GM23338 (cell line): ENCODE results near the gene TTC16. TPM values are rescaled to one million over a fixed set of nuclear protein-coding genes. Genes with fewer than 3 reads are reported as not detected.

ENCODE experiments used
- ATAC-seq: fragments of 200-7000 bp; cut with Tn5 transposase; 3 replicates; pipeline ENCODE4 v1.9.1; 2020
- DNase-seq: peaks from one replicate; pipeline ENCODE4 v3.0.0-alpha.2; 2015; ENCODE audit warnings: low spot score
- H2AFZ ChIP-seq: fragments of 200-600 bp; sonication (generic); 2 replicates; pipeline ENCODE4 v1.8.0; 2016; ENCODE audit warnings: antibody characterized with exemption, mild to moderate bottlenecking, moderate library complexity
- H3F3A ChIP-seq: fragments of 200-600 bp; sonication (generic); replicated peaks from 2 replicates; pipeline ENCODE4 v1.8.0; 2017; ENCODE audit warnings: antibody characterized with exemption, mixed run types, low read depth
- H3K27ac ChIP-seq: fragments of 200-600 bp; sonication (generic); 2 replicates; pipeline ENCODE4 v1.6.1; 2016; ENCODE audit warnings: low read depth
- H3K27me3 ChIP-seq: fragments of 200-600 bp; sonication (generic); 2 replicates; pipeline ENCODE4 v1.8.0; 2016; ENCODE audit warnings: mild to moderate bottlenecking, mixed run types, moderate library complexity; ENCODE audit not compliant: insufficient read depth
- H3K36me3 ChIP-seq: fragments of 200-600 bp; sonication (generic); 2 replicates; pipeline ENCODE4 v1.8.0; 2016; ENCODE audit warnings: mild to moderate bottlenecking; ENCODE audit not compliant: insufficient read depth
- H3K4me1 ChIP-seq: fragments of 200-600 bp; sonication (generic); 2 replicates; pipeline ENCODE4 v1.8.0; 2016; ENCODE audit warnings: mild to moderate bottlenecking, moderate library complexity; ENCODE audit not compliant: insufficient read depth
- H3K4me2 ChIP-seq: fragments of 200-600 bp; sonication (generic); 2 replicates; pipeline ENCODE4 v1.7.1; 2017; ENCODE audit warnings: mixed run types
- H3K4me3 ChIP-seq: fragments of 200-600 bp; sonication (generic); 2 replicates; pipeline ENCODE4 v1.6.1; 2016; ENCODE audit warnings: mixed run types
- H3K79me2 ChIP-seq: fragments of 200-600 bp; sonication (generic); replicated peaks from 2 replicates; pipeline ENCODE4 v1.8.0; 2017; ENCODE audit warnings: mild to moderate bottlenecking; ENCODE audit not compliant: insufficient read depth
- H3K9me2 ChIP-seq: fragments of 200-600 bp; sonication (generic); 2 replicates; pipeline ENCODE4 v1.8.0; 2017; ENCODE audit not compliant: insufficient read depth
- H4K20me1 ChIP-seq: fragments of 200-600 bp; sonication (generic); replicated peaks from 2 replicates; pipeline ENCODE4 v1.8.0; 2017; ENCODE audit warnings: mild to moderate bottlenecking; ENCODE audit not compliant: insufficient read depth
- H3K27ac Mint-ChIP-seq: 2 replicates; pipeline ENCODE4 v1.8.0; 2020; ENCODE audit warnings: inconsistent platforms, mild to moderate bottlenecking, moderate library complexity, mixed read lengths
- H3K27me3 Mint-ChIP-seq: 3 replicates; pipeline ENCODE4 v1.8.0; 2022; ENCODE audit warnings: low read depth, mild to moderate bottlenecking, moderate library complexity, mixed read lengths, inconsistent platforms; ENCODE audit not compliant: insufficient read depth, poor library complexity
- H3K36me3 Mint-ChIP-seq: 3 replicates; pipeline ENCODE4 v1.8.0; 2021; ENCODE audit warnings: low read depth, mild to moderate bottlenecking, inconsistent platforms, moderate library complexity, mixed read lengths
- H3K4me1 Mint-ChIP-seq: 3 replicates; pipeline ENCODE4 v1.8.0; 2020; ENCODE audit warnings: mild to moderate bottlenecking, inconsistent platforms, mixed read lengths
- H3K4me3 Mint-ChIP-seq: 3 replicates; pipeline ENCODE4 v1.8.0; 2021; ENCODE audit warnings: moderate library complexity, mild to moderate bottlenecking, inconsistent platforms, mixed read lengths
- H3K9me3 Mint-ChIP-seq: 3 replicates; pipeline ENCODE4 v1.8.0; 2020; ENCODE audit warnings: moderate library complexity, mild to moderate bottlenecking, inconsistent platforms, mixed read lengths
- ETS1 ChIP-seq: IDR thresholded peaks from 2 replicates; pipeline ENCODE4 v1.6.1; 2016; ENCODE audit warnings: antibody characterized with exemption
- EZH2 ChIP-seq: fragments of 200-600 bp; sonication (generic); IDR thresholded peaks from one replicate; pipeline ENCODE4 v1.8.0; 2017; ENCODE audit warnings: antibody characterized with exemption, mild to moderate bottlenecking, low read depth; ENCODE audit not compliant: unreplicated experiment
- EZH2phosphoT487 ChIP-seq: fragments of 200-600 bp; sonication (generic); IDR thresholded peaks from one replicate; pipeline ENCODE4 v1.8.1; 2018; ENCODE audit warnings: antibody characterized with exemption; ENCODE audit not compliant: unreplicated experiment
- JUNB ChIP-seq: IDR thresholded peaks from one replicate; pipeline ENCODE4 v1.6.1; 2016; ENCODE audit warnings: antibody characterized with exemption; ENCODE audit not compliant: unreplicated experiment
- NANOG ChIP-seq: IDR thresholded peaks from 2 replicates; pipeline ENCODE4 v1.6.1; 2016; ENCODE audit warnings: antibody characterized with exemption, borderline replicate concordance
- POLR2AphosphoS5 ChIP-seq: IDR thresholded peaks from 2 replicates; pipeline ENCODE4 v1.6.1; 2016; ENCODE audit warnings: antibody characterized with exemption, low read depth
- REST ChIP-seq: IDR thresholded peaks from one replicate; pipeline ENCODE4 v1.6.1; 2018; ENCODE audit warnings: antibody characterized with exemption; ENCODE audit not compliant: unreplicated experiment
- STAT1 ChIP-seq: IDR thresholded peaks from one replicate; pipeline ENCODE4 v1.6.1; 2016; ENCODE audit warnings: antibody characterized with exemption; ENCODE audit not compliant: unreplicated experiment
- ZNF114 ChIP-seq: fragments of 250-450 bp; sonication (Bioruptor Pico); IDR thresholded peaks from 2 replicates; pipeline ENCODE4 v1.5.0; 2020; ENCODE audit warnings: mild to moderate bottlenecking, moderate library complexity
- ZNF331 ChIP-seq: fragments of 250-450 bp; sonication (Bioruptor Pico); IDR thresholded peaks from 2 replicates; pipeline ENCODE4 v1.5.0; 2020; ENCODE audit warnings: low read depth, mild to moderate bottlenecking, moderate library complexity
- polyA plus RNA-seq: library from polyadenylated mRNA; unstranded; fragments of >200 nt; fragmentation: Nextera tagmentation; extraction: Ambion mirVana; gene quantifications from 2 replicates; pipeline ENCODE4 v1.2.1, GENCODE V29; 2016
- total RNA-seq: library from RNA; depleted of rRNA; stranded (reverse); fragments of >200 nt; shearing (Covaris generic); gene quantifications from 2 replicates; pipeline ENCODE4 v1.2.3, GENCODE V29; 2014
- TF ChIP-seq, protein P1 (sequence below), 2 experiments: fragments of 200-600 bp in 1 of 2; sonication (generic) in 1 of 2; conservative IDR thresholded peaks; 2 replicates each; pipeline versions ENCODE4 v1.5.1 to v1.6.1; 2016 to 2017; ENCODE audit warnings: antibody characterized with exemption in 2 of 2, low read depth in 2 of 2, mild to moderate bottlenecking in 2 of 2, moderate library complexity in 1 of 2

The TTC16 gene
- total and polyA plus RNA-seq, 2 experiments from 2014 or later: not detected

DNA sequence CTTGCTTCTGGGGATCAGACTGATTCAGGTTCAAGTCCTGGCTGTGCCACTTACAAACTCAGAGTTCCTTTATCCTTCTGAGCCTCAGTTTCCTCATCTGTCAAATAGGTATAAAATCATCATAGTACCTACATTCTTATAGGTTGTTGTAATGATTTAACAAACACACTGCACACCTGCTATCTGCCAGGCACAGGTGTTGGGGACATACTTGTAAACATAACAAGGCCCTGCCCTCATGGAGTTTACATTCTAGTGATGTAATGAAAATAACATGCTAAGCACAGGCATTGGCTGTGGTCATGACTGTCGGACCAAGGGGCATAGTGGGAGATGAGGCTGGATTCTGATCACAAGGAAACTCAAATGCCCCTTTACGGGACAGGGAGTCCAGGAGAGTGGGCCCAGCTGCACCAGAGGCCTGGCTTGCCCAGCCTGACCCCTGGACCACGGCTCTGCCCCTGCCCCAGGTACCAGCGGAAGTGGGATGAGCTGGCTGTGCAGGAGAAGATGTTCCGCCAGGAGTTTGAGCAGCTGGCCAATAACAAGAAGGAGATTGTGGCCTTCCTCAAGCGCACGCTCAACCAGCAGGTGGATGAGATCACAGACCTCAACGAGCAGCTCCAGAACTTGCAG is 6.8 kb upstream of the TTC16 start (continued):
- no peak for TF ChIP-seq REST
- TF ChIP-seq EZH2phosphoT487: no peak
- no peak for TF ChIP-seq POLR2AphosphoS5
- TF ChIP-seq STAT1: no peak
- TF ChIP-seq ETS1: no peak
- no peak for TF ChIP-seq JUNB
- TF ChIP-seq ZNF114: no peak
- no peak for TF ChIP-seq NANOG

GRCh38 chr9:127710204-127710783 is 5.6 kb upstream of the TTC16 start:
- Mint-ChIP-seq H3K4me3 (no peak overlapping the region), H3K4me1 (peaks cover 34% of the 10 kb centered on the region), H3K36me3 (no peaks in the 10 kb centered on the region; the same call in 2 of the 3 replicates), H3K27me3 (peaks cover 14% of the 10 kb centered on the region), H3K9me3 (peaks cover 4% of the 10 kb centered on the region; the same call in 2 of the 3 replicates), H3K27ac (peak overlapping the region; percentile 60; the same call in 1 of the 2 replicates)
- Histone ChIP-seq H3K79me2 (no peaks in the 10 kb centered on the region), H3K27me3 (no peaks in the 10 kb centered on the region), H3K27ac (no peak overlapping the region), H3K4me3 (no peak overlapping the region), H3F3A (0 out of 2 replicates have a peak, but pooled peaks cover 12% of the 10 kb centered on the region), H2AFZ (no peak overlapping the region), H4K20me1 (no peaks in the 10 kb centered on the region), H3K36me3 (no peaks in the 10 kb centered on the region), H3K9me2 (no peaks in the 10 kb centered on the region), H3K4me1 (peaks cover 15% of the 10 kb centered on the region), H3K4me2 (no peak overlapping the region)
- ATAC-seq (no peak), DNase-seq (no peak)
- TF ChIP-seq EZH2phosphoT487 (no peak), REST (no peak), EZH2 (no peak), NANOG (no peak), ZNF331 (CRISPR knock-in tag) (no peak), POLR2AphosphoS5 (no peak), JUNB (no peak)
- TF ChIP-seq, protein P1, sequence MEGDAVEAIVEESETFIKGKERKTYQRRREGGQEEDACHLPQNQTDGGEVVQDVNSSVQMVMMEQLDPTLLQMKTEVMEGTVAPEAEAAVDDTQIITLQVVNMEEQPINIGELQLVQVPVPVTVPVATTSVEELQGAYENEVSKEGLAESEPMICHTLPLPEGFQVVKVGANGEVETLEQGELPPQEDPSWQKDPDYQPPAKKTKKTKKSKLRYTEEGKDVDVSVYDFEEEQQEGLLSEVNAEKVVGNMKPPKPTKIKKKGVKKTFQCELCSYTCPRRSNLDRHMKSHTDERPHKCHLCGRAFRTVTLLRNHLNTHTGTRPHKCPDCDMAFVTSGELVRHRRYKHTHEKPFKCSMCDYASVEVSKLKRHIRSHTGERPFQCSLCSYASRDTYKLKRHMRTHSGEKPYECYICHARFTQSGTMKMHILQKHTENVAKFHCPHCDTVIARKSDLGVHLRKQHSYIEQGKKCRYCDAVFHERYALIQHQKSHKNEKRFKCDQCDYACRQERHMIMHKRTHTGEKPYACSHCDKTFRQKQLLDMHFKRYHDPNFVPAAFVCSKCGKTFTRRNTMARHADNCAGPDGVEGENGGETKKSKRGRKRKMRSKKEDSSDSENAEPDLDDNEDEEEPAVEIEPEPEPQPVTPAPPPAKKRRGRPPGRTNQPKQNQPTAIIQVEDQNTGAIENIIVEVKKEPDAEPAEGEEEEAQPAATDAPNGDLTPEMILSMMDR (conservative IDR thresholded peaks at IDR 0.05; ENCODE audit: low read depth in 2 of 2): no peak
